Measurements from ENCODE around the gene ABLIM1. TPM values are rescaled to one million over a fixed set of nuclear protein-coding genes. Genes with fewer than 3 reads are reported as not detected.

Gene ABLIM1
- total and polyA plus RNA-seq, 2 of the 4 experiments (the other 2 are of a cell fraction), result 7.7 to 9.9 TPM

GRCh38 chr10:114526504-114527238 lies 131.4 kb downstream of the ABLIM1 start:
- Histone ChIP-seq H3K23ac (ENCODE audit: low read depth, low read length) (no peak overlapping the region; the same call in 1 of the 2 replicates), H2BK120ac (ENCODE audit: low read depth, low read length) (no peak overlapping the region), H2BK5ac (ENCODE audit: low read depth, low read length, poor library complexity, severe bottlenecking) (no peak overlapping the region), H3K9me3 (ENCODE audit: control insufficient read depth, insufficient read depth, low read length) (no peaks in the 10 kb centered on the region), H3K18ac (ENCODE audit: low read depth, low read length) (no peak overlapping the region), H3K56ac (ENCODE audit: extremely low read depth, insufficient read depth, low read length) (no peak overlapping the region), H4K8ac (ENCODE audit: low read depth in 2 of 2, low read length in 2 of 2) (no peak overlapping the region), H2BK20ac (ENCODE audit: low read depth, low read length) (no peak overlapping the region), H3K79me1 (ENCODE audit: low read depth in 1 of 2, low read length in 2 of 2) (no peaks in the 10 kb centered on the region), H3K4me2 (ENCODE audit: low read depth, low read length) (peak overlapping the region; percentile 35), H3K14ac (replicated peaks; ENCODE audit: low read depth, low read length) (no peak overlapping the region), H2AK5ac (ENCODE audit: low read depth, low read length) (no peak overlapping the region), H4K91ac (ENCODE audit: insufficient read depth, low read depth, low read length) (no peak overlapping the region), H4K5ac (ENCODE audit: low read depth, low read length) (no peak overlapping the region), H3K36me3 (ENCODE audit: control insufficient read depth, insufficient read depth, low read length) (no peaks in the 10 kb centered on the region), H3K4me1 (ENCODE audit: control insufficient read depth, insufficient read depth, low read length) (peaks cover 3% of the 10 kb centered on the region; the same call in 1 of the 2 replicates), H2AFZ (replicated peaks; ENCODE audit: low read length, poor library complexity) (peak overlapping the region; percentile 68), H3K9ac (ENCODE audit: low read depth, low read length) (no peak overlapping the region), H2BK15ac (ENCODE audit: low read depth, low read length) (no peak overlapping the region), H3K9me1 (ENCODE audit: insufficient read depth, low read length) (no peaks in the 10 kb centered on the region), H3K4ac (ENCODE audit: low read depth, low read length) (no peak overlapping the region), H3K27me3 (ENCODE audit: control insufficient read depth, insufficient read depth, low read length) (peaks cover 24% of the 10 kb centered on the region), H3K4me3 (ENCODE audit: insufficient read depth, low read depth, low read length) (no peak overlapping the region), H3K27ac (ENCODE audit: insufficient read depth, low read length) (no peak overlapping the region), H4K20me1 (ENCODE audit: insufficient read depth, low read length) (no peaks in the 10 kb centered on the region), H2AK9ac (replicated peaks; ENCODE audit: low read depth, low read length, poor library complexity) (no peak overlapping the region)
- peak; percentile 15; the same call in 1 of the 2 replicates for TF ChIP-seq MXI1 (IDR thresholded peaks at IDR 0.05; ENCODE audit: borderline replicate concordance, low read depth, low read length)
- peak; percentile 8; the same call in 1 of the 2 replicates for TF ChIP-seq CEBPB (IDR thresholded peaks at IDR 0.05; ENCODE audit: low read depth, low read length)
- TF ChIP-seq BHLHE40 (IDR thresholded peaks at IDR 0.05; ENCODE audit: low read depth, low read length), result peak; percentile 74
- TF ChIP-seq RFX5 (IDR thresholded peaks at IDR 0.05; ENCODE audit: low read depth, low read length), result no peak
- ATAC-seq (ENCODE audit: low read depth), result peak; percentile 79
- intact Hi-C loops (cut with micrococcal nuclease), result no loop called here
- in situ Hi-C loops (cut with MboI; ENCODE audit: low sequenced_read_pairs), result no loop called here
- DNase-seq, result peak; percentile 65
- POLR2A ChIA-PET (ENCODE audit: unreplicated experiment), result no interaction called here
- WGBS, 2 experiments (ENCODE audit: extremely low coverage in 2 of 2, insufficient read length in 1 of 2), result 18% methylated on average over 6 of the region's 24 CpGs; no CpG with 5 or more reads in 1 of the 2 experiments
- CTCF ChIA-PET, result interaction anchor here (0.8 to 1.0 kb wide), 2 partner anchors 8 to 295 kb away, joined by 3 to 4 read pairs; no protein-coding TSS in a partner anchor
- BruUV-seq (replicated peaks), result no TSS peak
- dilution Hi-C loops (cut with HindIII; ENCODE audit: low sequenced_read_pairs, unreplicated experiment), result no loop called here

All from IMR-90 (cell line).